Measurements from ENCODE around the gene ZNF423.

DNA sequence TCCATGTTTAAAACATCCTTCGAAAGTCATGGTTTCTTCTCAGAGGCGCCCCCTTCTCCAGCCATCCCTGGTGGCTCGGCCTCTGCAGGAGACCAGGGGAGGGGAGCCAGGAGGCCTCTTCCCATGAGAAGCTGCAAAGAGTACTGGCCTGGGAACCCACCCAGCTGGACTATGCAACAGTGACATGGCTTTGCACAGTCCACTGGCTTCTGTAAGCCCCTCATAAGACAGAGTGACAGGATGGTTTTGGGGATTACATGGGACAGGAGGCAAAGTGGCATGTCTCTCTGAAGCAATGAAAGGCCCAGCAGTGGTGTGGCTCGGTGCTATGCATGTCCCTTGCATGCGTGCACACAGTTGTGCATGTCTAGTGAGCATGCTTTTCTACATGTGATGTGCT lies 382.8 kb downstream of the ZNF423 start:
- no peak for TF ChIP-seq MAFF (IDR thresholded peaks at IDR 0.05; ENCODE audit: low read length)
- TF ChIP-seq POLR2A (conservative IDR thresholded peaks at IDR 0.05), result no peak
- TF ChIP-seq, protein P1, sequence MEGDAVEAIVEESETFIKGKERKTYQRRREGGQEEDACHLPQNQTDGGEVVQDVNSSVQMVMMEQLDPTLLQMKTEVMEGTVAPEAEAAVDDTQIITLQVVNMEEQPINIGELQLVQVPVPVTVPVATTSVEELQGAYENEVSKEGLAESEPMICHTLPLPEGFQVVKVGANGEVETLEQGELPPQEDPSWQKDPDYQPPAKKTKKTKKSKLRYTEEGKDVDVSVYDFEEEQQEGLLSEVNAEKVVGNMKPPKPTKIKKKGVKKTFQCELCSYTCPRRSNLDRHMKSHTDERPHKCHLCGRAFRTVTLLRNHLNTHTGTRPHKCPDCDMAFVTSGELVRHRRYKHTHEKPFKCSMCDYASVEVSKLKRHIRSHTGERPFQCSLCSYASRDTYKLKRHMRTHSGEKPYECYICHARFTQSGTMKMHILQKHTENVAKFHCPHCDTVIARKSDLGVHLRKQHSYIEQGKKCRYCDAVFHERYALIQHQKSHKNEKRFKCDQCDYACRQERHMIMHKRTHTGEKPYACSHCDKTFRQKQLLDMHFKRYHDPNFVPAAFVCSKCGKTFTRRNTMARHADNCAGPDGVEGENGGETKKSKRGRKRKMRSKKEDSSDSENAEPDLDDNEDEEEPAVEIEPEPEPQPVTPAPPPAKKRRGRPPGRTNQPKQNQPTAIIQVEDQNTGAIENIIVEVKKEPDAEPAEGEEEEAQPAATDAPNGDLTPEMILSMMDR (IDR thresholded peaks at IDR 0.05 in 2 of 3, conservative IDR thresholded peaks at IDR 0.05 in 1 of 3; ENCODE audit: insufficient read depth in 2 of 3, low read depth in 1 of 3, low read length in 3 of 3), result no peak
- TF ChIP-seq ZNF324 (CRISPR knock-in tag; IDR thresholded peaks at IDR 0.05), result no peak
